H4 (cell line): ENCODE results near the gene TRAPPC2. TPM values are rescaled to one million over a fixed set of nuclear protein-coding genes. Genes with fewer than 3 reads are reported as not detected.
"Not testable (repeated sequence)": the region's sequence is repeated elsewhere in the genome, so short reads cannot be mapped to it uniquely, and the experiment has no call there.

Experiments
- DNase-seq: peaks from one replicate; pipeline ENCODE4 v3.0.0-alpha.2; 2015; ENCODE audit warnings: low spot score
- total RNA-seq: library from RNA; depleted of rRNA; stranded (reverse); fragments of >200 nt; shearing (Covaris generic); gene quantifications from 2 replicates; pipeline ENCODE4 v1.2.3, GENCODE V29; 2014

Gene TRAPPC2
- total RNA-seq, 1 experiment from 2014 or later = 13.0 TPM

DNA sequence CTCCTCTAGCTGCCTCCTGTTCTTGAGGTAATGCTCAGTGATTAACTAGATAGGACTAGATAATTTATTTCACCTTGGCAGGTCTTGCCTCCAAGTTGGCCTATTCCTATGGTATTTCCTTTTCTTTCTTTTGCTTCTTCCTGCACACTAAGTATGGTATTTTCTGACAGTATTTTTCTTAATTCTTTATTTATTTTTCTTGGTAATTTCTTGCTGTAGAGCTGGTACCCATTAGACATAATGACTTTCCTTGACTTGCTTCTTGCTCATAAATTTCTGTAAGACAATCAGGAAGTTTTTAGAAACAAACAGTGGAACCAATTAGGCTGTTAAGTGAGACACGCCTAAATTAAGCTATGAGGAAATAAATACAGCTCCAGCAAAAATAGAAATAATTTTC is 36.0 kb downstream of the TRAPPC2 start:
- no peak for DNase-seq

DNA sequence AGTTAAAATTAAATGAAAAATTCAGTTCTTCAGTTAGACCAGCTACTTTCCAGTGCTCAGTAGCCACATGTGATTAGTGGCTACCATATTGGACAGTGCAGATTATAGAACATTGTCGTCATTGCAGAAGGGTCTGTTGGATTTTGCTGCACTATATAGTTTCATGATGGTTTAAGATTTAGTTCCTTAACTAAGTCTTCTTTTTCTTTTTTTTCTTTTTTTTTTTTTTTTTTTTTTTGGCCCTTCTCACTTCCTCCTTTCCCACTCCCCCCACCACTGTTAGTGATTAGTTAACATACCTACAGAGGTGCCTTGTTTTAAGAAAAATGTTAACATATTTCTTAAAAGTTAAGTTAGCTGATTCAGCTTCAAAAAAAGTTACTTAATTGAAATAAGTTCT is 36.4 kb downstream of the TRAPPC2 start:
- DNase-seq = no peak

GRCh38 chrX:13697455-13697854 is 37.0 kb downstream of the TRAPPC2 start:
- no peak for DNase-seq

DNA sequence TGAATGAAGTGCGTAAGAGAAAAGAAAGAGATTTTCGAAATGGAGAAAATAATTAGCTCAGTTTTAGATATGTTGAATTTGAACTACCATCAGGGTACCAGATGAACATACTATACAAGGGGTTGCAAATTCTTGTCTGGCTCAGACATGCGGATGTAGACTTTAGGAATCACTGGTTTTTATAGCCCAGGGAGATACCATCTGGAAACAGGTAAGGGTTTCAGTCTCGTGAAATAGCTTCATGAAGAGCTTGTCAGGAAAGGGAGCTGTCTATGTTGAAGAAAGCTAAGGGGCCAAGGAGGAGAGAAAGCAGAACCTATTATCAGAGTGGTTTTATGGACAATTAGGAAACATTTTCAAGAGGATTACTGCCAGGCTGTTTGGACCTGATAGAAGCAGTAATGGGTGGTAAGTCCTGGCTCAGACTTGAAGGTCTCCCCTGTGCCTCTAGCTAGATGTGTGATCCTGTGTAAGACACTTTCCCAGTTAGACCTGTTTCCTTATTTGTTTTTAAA is 38.8 kb downstream of the TRAPPC2 start:
- no peak for DNase-seq

GRCh38 chrX:13694983-13695382 is 39.4 kb downstream of the TRAPPC2 start:
- DNase-seq = no peak

GRCh38 chrX:13694359-13694758 is 40.1 kb downstream of the TRAPPC2 start:
- DNase-seq = no peak

DNA sequence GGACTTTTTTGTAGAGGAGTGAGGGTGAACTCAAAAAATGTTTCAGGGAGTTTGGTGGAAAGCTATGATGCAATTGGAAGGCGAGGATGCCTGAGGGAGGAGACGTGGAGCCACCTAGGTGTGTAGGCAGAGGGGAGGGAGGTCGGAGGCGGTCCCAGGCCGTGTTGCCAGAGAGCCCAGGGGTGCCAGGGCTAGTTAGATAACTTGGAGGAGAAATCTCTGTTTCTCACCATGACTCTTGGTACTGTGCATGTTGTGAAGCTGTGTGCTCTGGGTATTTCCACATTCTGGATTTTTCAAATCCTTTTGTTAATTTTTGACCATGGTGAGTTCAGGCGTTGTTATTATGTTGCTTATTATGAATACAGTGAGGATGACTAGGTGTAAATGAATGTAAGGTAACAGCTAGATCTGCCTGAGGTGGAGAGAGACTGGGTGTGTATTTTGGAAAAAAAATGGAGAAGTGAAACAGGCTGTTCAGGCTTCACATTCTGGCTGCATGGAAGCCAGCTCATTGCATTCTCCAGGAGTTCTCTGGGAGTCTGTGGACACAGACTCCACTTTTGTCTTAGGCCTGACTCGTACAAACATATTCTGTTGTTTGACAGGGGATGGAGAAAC is 41.0 kb downstream of the TRAPPC2 start:
- no peak for DNase-seq

DNA sequence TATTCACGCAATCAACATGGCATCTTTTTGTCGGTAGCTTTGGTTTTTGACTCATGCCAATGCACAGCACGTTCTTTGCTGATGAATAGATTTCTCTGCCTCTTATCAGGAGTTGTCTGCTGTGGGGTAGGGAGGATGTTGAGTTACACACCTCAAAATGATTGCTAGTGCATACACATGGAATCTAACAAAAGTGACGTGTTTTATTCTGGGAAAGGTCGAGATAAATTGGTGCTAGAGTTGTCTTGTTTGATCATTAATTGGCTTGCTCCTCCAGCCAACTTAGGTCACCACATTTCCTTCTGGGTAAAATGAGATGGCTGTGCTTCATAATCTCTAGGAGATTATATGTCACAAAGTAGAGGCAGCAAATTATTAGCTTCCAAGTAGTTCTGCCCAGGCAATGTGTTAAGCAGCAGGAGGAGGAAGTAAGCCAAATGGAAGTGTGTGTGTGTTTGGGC is 41.6 kb downstream of the TRAPPC2 start:
- DNase-seq = no peak

- DNase-seq = no peak
Measured at GRCh38 chrX:13691841-13692371, 42.5 kb downstream of the TRAPPC2 start.

GRCh38 chrX:13690836-13691235 is 43.6 kb downstream of the TRAPPC2 start:
- DNase-seq = no peak

GRCh38 chrX:13689741-13690211 is 44.6 kb downstream of the TRAPPC2 start:
- DNase-seq = no peak

- DNase-seq = peak; percentile 57
Measured at GRCh38 chrX:13688958-13689740, 45.3 kb downstream of the TRAPPC2 start, which contains the start of gene RAB9A. Gene RAB9A (plus strand): TSS chrX:13689128. CDS start chrX:13708747, 19,619 bp downstream.

DNA sequence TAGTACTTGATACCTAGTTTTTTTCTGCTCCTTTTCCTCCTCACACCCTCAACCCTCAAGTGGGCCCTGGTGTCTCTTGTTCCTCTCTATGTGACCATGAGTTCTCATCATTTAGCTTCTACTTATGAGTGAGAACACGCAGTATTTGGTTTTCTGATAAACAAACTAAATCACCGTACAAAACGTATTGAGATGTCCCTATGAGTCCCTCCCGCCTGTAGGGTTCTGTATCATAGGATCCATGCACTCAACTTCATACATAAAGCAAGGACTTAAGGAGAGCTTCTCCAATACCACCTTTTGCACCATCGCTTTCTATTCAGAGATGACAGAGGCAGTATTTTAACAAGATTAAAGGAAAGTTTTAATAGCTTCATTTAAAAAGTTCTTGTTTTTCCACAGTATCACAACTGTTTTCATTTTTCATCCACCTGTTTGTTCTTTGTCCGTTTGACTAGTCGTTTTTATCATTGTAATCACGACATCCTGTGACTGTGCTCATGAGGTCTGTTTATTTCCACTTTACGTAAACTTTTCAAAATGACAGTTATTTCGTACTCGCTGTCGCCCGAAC is 45.9 kb downstream of the TRAPPC2 start:
- no peak for DNase-seq

DNA sequence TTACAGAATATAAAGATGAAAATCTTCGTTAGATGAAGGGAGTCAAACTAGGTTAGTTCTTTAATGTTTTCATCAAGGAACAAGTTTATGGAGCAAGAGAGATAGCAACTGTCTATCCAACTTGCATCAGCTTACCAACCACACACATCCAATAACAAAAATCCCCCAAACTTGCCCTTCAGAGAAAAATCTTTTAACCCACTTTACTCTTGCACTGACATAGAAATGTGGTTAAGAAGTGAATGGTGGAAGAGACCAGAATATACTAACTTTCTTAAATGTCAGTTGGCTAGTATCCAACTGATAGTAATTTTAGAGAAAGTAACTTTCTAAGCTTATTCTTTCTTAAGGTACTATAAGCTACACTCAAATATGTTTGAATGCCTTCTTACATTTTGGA is 47.2 kb downstream of the TRAPPC2 start:
- DNase-seq = no peak

DNA sequence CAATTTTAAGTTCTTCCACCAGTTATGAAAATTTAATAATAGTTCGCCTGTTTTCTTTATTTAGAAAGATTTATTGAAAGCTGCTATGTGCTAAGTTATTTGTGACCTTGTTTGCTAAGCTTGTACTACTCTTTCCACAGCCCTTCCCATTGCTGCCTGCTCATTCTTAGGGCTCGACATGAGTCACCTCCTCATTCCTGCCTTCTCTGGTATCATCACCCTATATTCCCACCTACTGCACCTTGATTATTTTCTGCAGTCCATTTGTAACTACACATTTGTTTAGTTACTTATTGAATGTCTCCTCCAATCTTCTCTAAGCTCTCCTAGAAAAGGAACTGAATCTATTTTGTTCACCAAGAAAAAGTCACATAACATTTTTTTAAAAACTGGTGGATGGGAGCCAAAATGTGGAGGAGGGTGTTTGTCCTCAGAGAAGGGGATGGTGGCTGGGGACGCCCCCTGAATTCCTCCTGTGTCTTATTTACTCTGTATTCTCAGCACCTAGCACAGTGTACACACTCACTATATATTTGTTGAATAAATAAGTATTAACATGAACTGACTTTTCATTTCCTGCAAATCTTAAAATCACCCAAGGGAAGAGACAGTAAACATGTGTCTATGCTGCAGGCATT is 49.2 kb downstream of the TRAPPC2 start:
- DNase-seq = no peak

- no peak for DNase-seq
Measured at GRCh38 chrX:13684361-13684760, 50.1 kb downstream of the TRAPPC2 start.

GRCh38 chrX:13681595-13681994 is 52.8 kb downstream of the TRAPPC2 start:
- no peak for DNase-seq

GRCh38 chrX:13679700-13680099 is 54.7 kb downstream of the TRAPPC2 start:
- not testable (repeated sequence) for DNase-seq

DNA sequence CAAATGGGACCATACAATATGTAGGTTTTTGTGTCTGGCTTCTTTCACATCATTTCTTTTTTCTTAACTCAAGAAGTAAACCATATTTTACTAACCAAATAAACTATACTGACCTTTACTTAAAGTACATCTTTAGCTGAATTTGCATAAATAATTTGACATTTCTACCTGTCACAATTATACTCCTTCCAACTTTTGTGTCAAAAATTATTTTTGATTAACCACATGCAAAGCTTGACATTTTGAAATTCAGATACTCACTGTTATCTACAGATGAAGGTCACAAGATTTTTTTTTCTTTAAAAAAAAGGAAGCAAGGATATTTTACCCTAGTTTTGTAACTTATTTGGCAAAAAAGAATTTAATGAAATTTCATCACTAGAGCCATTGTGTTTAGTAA is 57.5 kb downstream of the TRAPPC2 start:
- DNase-seq = no peak

GRCh38 chrX:13673016-13673415 is 61.4 kb downstream of the TRAPPC2 start:
- DNase-seq = no peak

DNA sequence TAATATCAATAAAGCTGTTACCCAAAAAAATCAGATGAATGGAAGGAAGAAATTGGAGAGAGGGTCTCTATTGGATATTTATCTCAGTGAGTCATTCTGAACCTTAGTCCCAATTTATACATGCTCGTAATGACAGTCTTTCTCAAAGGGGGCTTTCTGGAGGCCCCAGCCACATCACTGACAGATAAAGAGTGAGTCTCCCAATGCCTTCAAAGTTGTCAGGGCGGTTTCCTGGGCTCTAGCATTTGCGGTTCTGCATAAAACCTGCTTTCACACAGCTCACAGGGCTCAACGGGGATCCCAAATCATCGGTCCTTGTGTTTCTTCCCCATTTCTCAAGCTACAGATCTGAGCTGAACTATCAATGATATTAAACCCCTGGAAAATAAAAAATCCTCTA is 64.2 kb downstream of the TRAPPC2 start:
- DNase-seq = no peak

DNA sequence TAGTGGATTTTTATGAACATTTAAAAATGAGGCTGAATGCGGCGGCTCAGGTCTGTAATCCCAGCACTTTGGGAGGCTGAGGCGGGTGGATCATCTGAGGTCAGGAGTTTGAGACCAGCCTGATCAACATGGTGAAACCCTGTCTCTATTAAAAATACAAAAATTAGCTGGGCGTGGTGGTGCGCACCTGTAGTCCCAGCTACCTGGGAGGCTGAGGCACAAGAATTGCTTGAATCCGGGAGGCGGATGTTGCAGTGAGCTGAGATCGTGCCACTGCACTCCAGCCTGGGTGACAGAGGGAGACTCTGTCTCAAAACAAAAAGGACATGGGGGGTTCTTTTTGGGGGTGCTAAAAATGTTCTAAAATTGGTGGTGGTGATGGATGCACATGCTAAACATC is 64.7 kb downstream of the TRAPPC2 start:
- not testable (repeated sequence) for DNase-seq
